ENCODE results near the gene TMEM117. TPM values are rescaled to one million over a fixed set of nuclear protein-coding genes. Genes with fewer than 3 reads are reported as not detected.

TMEM117 gene
- total RNA-seq, 5 donors from 2014 or later (not counting 1 experiment from before 2014, with no cell fraction given): 3.3 to 4.4 (median 3.9) TPM

DNA sequence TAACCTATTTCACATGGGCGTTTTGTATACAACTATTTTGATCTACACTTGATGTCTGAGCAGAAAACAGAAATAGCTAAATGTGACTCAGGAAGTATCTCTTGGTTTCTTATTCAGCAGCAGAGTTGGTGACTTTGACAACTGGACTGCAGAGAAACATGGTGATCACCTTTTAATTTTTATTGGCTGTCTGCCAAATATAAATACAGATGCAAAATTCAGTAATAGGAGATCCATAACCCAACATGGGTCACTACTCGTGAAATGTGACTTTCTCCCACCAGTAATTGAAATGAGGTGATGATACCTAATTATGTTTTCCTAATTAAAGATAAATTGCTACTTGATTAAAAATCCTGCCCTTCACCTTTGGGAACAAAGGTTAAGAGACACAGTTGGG, 553.2 kb downstream of the TMEM117 start:
- H3K9me3 Mint-ChIP-seq: no peaks in the 10 kb centered on the region
- Histone ChIP-seq H3K4me1 (ENCODE audit: control insufficient read depth in 1 of 2, extremely low read depth in 1 of 2, insufficient read depth in 2 of 2, low read length in 2 of 2) (no peaks in the 10 kb centered on the region), H3K4me3 (ENCODE audit: control insufficient read depth in 1 of 2, extremely low read depth in 1 of 2, low read length in 1 of 2) (no peak overlapping the region), H3K27me3 (replicated peaks in 1 of 2; ENCODE audit: control insufficient read depth in 2 of 2, extremely low read depth in 1 of 2, insufficient read depth in 2 of 2, low read length in 1 of 2) (no peaks in the 10 kb centered on the region), H3K9me3 (no peaks in the 10 kb centered on the region), H3K27ac (ENCODE audit: low read length) (no peak overlapping the region), H3K36me3 (ENCODE audit: control insufficient read depth in 2 of 2, extremely low read depth in 1 of 2, insufficient read depth in 1 of 2, low read length in 1 of 2) (no peaks in the 10 kb centered on the region)
- H3K4me1 Mint-ChIP-seq: no peaks in the 10 kb centered on the region
- ChIA-PET POLR2A (no interaction called here), CTCF (interaction anchor here in 1 of 2 donors (0.5 kb wide), 1 partner anchor 22 kb away, joined by 3 read pairs; no protein-coding TSS in a partner anchor)
- no peak for DNase-seq
- no peak overlapping the region for H3K4me3 Mint-ChIP-seq
- H3K36me3 Mint-ChIP-seq: peaks cover 12% of the 10 kb centered on the region
- no peak for ATAC-seq (replicated peaks in 1 of 4)
- no peaks in the 10 kb centered on the region for H3K27me3 Mint-ChIP-seq
- no CpG with 5 or more reads among the region's 2 CpGs for WGBS (ENCODE audit: insufficient coverage)
- no peak overlapping the region for H3K27ac Mint-ChIP-seq

DNA sequence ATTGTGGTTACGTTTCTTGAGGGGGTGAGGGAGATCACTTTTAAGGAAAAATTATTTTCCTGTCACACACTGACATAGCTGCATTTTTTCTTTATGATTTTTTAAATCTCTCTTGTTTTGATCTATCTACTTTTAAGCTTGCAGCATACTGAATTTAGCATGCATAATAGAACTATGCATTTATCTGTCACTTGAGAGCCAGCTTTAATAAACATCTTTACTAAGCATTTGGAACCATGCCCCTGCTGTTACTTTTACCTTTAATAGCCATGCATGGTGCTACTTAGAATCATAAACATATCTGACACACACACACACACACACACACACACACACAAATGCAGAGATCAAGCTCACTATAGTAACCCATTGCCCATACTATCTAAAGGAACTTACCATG, 554.0 kb downstream of the TMEM117 start:
- Mint-ChIP-seq H3K9me3 (no peaks in the 10 kb centered on the region), H3K4me3 (no peak overlapping the region), H3K27me3 (no peaks in the 10 kb centered on the region), H3K36me3 (peaks cover 12% of the 10 kb centered on the region), H3K4me1 (no peaks in the 10 kb centered on the region), H3K27ac (no peak overlapping the region)
- ChIA-PET POLR2A (interaction anchor here in 1 of 2 donors (0.5 kb wide), 1 partner anchor 443 kb away, joined by 6 read pairs; no protein-coding TSS in a partner anchor), CTCF (interaction anchor here in 1 of 2 donors (0.7 kb wide), 1 partner anchor 315 kb away, joined by 3 read pairs; no protein-coding TSS in a partner anchor)
- ATAC-seq (replicated peaks in 1 of 4) (no peak), DNase-seq (no peak)
- no CpG with 5 or more reads among the region's 1 CpG for whole genome bisulfite sequencing (ENCODE audit: insufficient coverage)
- Histone ChIP-seq H3K27ac (ENCODE audit: low read length) (no peak overlapping the region), H3K4me1 (ENCODE audit: control insufficient read depth in 1 of 2, extremely low read depth in 1 of 2, insufficient read depth in 2 of 2, low read length in 2 of 2) (no peaks in the 10 kb centered on the region), H3K4me3 (ENCODE audit: control insufficient read depth in 1 of 2, extremely low read depth in 1 of 2, low read length in 1 of 2) (no peak overlapping the region), H3K9me3 (no peaks in the 10 kb centered on the region), H3K36me3 (ENCODE audit: control insufficient read depth in 2 of 2, extremely low read depth in 1 of 2, insufficient read depth in 1 of 2, low read length in 1 of 2) (no peaks in the 10 kb centered on the region), H3K27me3 (replicated peaks in 1 of 2; ENCODE audit: control insufficient read depth in 2 of 2, extremely low read depth in 1 of 2, insufficient read depth in 2 of 2, low read length in 1 of 2) (no peaks in the 10 kb centered on the region)

DNA sequence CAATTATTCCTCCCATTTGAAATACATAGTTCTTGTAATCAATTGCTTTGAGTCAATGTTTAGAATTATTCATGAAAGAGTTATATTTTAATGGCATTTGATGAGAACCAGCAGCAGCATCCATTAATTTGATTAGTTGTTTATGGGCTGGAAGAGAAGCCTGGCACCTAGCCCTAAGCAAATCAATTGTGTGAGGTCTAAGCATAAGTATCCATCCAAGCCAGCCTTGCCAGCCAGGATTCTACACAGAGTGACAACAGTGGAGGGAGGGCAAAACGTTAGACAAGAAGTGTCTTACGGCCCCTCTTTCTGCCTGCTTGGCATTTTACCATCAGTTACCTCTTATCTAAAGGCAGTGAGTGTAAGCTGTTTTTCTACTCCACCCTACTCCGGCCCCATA, 561.8 kb downstream of the TMEM117 start:
- Mint-ChIP-seq H3K27ac (no peak overlapping the region), H3K4me1 (no peaks in the 10 kb centered on the region), H3K36me3 (no peaks in the 10 kb centered on the region), H3K9me3 (peaks cover 0 to 4% (median 3%) of the 10 kb centered on the region in 3 donors), H3K27me3 (no peaks in the 10 kb centered on the region), H3K4me3 (no peak overlapping the region)
- POLR2A ChIA-PET: no interaction called here
- no CpG with 5 or more reads among the region's 3 CpGs for WGBS (ENCODE audit: insufficient coverage)
- H3K4me3 ChIP-seq (ENCODE audit: control insufficient read depth in 1 of 2, extremely low read depth in 1 of 2, low read length in 1 of 2): no peak overlapping the region
- CTCF ChIA-PET: no interaction called here
- DNase-seq (no peak), ATAC-seq (replicated peaks in 1 of 4) (no peak)
- H3K27ac ChIP-seq (ENCODE audit: low read length): no peak overlapping the region
- H3K4me1 ChIP-seq (ENCODE audit: control insufficient read depth in 1 of 2, extremely low read depth in 1 of 2, insufficient read depth in 2 of 2, low read length in 2 of 2): no peaks in the 10 kb centered on the region
- no peaks in the 10 kb centered on the region for H3K27me3 ChIP-seq (replicated peaks in 1 of 2; ENCODE audit: control insufficient read depth in 2 of 2, extremely low read depth in 1 of 2, insufficient read depth in 2 of 2, low read length in 1 of 2)
- no peaks in the 10 kb centered on the region for H3K9me3 ChIP-seq
- no peaks in the 10 kb centered on the region for H3K36me3 ChIP-seq (ENCODE audit: control insufficient read depth in 2 of 2, extremely low read depth in 1 of 2, insufficient read depth in 1 of 2, low read length in 1 of 2)

DNA sequence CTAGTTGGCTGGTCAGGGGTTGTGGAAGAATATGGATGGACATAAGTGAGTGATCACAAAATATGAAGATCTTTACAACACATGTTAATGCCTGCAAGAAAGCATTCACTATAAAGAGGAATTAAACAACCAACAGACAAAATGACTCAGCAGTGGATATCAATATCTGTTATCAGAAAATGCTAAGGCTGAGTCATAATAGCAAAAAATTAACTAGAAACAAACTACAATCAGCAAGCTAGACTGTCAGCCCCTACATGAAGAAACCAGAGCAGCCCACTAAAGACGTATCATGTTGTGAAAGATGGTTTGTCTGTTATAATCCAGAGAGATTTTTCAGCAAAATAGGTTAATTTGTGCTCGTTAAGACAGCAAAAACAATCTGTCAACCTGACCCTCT, 567.3 kb downstream of the TMEM117 start:
- CTCF ChIA-PET: no interaction called here

DNA sequence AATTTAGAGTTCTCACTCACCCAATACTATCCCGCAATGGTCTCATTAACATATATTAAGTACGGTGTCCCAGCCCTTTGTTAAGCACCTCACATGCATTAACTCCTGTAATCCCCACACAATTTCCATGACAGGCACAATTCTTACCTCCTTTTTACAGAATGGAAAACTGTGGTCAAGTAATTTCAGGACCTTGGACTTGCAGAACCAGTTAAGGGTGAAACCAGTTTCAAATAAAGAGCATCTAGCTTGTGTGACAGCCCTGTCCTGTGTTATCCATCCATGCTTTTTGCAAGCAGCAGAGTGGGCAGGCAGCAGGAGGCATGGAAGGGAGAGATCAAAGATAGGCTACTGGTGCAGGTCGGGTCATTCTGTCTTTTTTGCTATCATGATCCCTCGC, 569.4 kb downstream of the TMEM117 start:
- Histone ChIP-seq H3K36me3 (ENCODE audit: control insufficient read depth in 2 of 2, extremely low read depth in 1 of 2, insufficient read depth in 1 of 2, low read length in 1 of 2) (no peaks in the 10 kb centered on the region), H3K4me3 (ENCODE audit: control insufficient read depth in 1 of 2, extremely low read depth in 1 of 2, low read length in 1 of 2) (no peak overlapping the region), H3K9me3 (no peaks in the 10 kb centered on the region), H3K27me3 (replicated peaks in 1 of 2; ENCODE audit: control insufficient read depth in 2 of 2, extremely low read depth in 1 of 2, insufficient read depth in 2 of 2, low read length in 1 of 2) (no peaks in the 10 kb centered on the region), H3K4me1 (ENCODE audit: control insufficient read depth in 1 of 2, extremely low read depth in 1 of 2, insufficient read depth in 2 of 2, low read length in 2 of 2) (no peaks in the 10 kb centered on the region), H3K27ac (ENCODE audit: low read length) (no peak overlapping the region)
- ATAC-seq (replicated peaks in 1 of 4): no peak
- ChIA-PET POLR2A (no interaction called here), CTCF (no interaction called here)
- 0% methylated on average over 2 of the region's 4 CpGs for WGBS (ENCODE audit: insufficient coverage)
- Mint-ChIP-seq H3K36me3 (no peaks in the 10 kb centered on the region), H3K9me3 (peaks cover 0 to 7% (median 4%) of the 10 kb centered on the region in 3 donors), H3K27ac (no peak overlapping the region), H3K27me3 (peaks cover 16 to 18% of the 10 kb centered on the region in 2 donors), H3K4me1 (no peaks in the 10 kb centered on the region), H3K4me3 (no peak overlapping the region)
- no peak for DNase-seq

More for the DNA sequence above, 567.3 kb downstream of the TMEM117 start:
- Histone ChIP-seq H3K9me3 (no peaks in the 10 kb centered on the region), H3K4me3 (ENCODE audit: control insufficient read depth in 1 of 2, extremely low read depth in 1 of 2, low read length in 1 of 2) (no peak overlapping the region), H3K4me1 (ENCODE audit: control insufficient read depth in 1 of 2, extremely low read depth in 1 of 2, insufficient read depth in 2 of 2, low read length in 2 of 2) (no peaks in the 10 kb centered on the region), H3K27ac (ENCODE audit: low read length) (no peak overlapping the region), H3K36me3 (ENCODE audit: control insufficient read depth in 2 of 2, extremely low read depth in 1 of 2, insufficient read depth in 1 of 2, low read length in 1 of 2) (no peaks in the 10 kb centered on the region), H3K27me3 (replicated peaks in 1 of 2; ENCODE audit: control insufficient read depth in 2 of 2, extremely low read depth in 1 of 2, insufficient read depth in 2 of 2, low read length in 1 of 2) (no peaks in the 10 kb centered on the region)
- Mint-ChIP-seq H3K9me3 (peaks cover 0 to 6% (median 4%) of the 10 kb centered on the region in 3 donors), H3K36me3 (no peaks in the 10 kb centered on the region), H3K27ac (no peak overlapping the region), H3K4me1 (no peaks in the 10 kb centered on the region), H3K27me3 (peaks cover 10 to 17% of the 10 kb centered on the region in 2 donors), H3K4me3 (no peak overlapping the region)
- POLR2A ChIA-PET: no interaction called here
- WGBS (ENCODE audit: insufficient coverage): no CpG with 5 or more reads among the region's 2 CpGs
- DNase-seq (no peak), ATAC-seq (replicated peaks in 1 of 4) (no peak)

DNA sequence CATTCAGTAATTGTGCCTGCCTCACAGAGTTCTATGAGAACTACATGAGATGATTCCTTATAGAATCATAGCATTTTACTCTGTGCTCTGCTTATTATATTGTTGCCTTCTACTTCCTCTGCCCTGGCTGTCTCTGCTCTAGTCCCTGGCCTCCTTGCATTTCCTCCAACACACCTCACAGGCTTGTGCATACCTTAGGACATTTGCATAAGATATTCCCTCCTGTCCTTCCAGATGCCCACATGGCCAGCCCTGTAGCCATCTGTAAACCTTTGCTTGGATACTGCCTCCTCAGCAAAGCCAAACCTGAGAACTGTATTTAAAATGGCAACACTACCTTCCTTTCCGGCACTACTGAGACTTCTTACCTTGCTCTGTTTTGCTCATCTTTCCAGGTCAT, 586.7 kb downstream of the TMEM117 start:
- no CpG with 5 or more reads among the region's 1 CpG for WGBS (ENCODE audit: insufficient coverage)
- peaks cover 12 to 21% of the 10 kb centered on the region in 2 donors for H3K27me3 Mint-ChIP-seq
- Histone ChIP-seq H3K27ac (ENCODE audit: low read length) (no peak overlapping the region), H3K4me1 (ENCODE audit: control insufficient read depth in 1 of 2, extremely low read depth in 1 of 2, insufficient read depth in 2 of 2, low read length in 2 of 2) (no peaks in the 10 kb centered on the region), H3K27me3 (replicated peaks in 1 of 2; ENCODE audit: control insufficient read depth in 2 of 2, extremely low read depth in 1 of 2, insufficient read depth in 2 of 2, low read length in 1 of 2) (no peaks in the 10 kb centered on the region), H3K36me3 (ENCODE audit: control insufficient read depth in 2 of 2, extremely low read depth in 1 of 2, insufficient read depth in 1 of 2, low read length in 1 of 2) (no peaks in the 10 kb centered on the region), H3K4me3 (ENCODE audit: control insufficient read depth in 1 of 2, extremely low read depth in 1 of 2, low read length in 1 of 2) (no peak overlapping the region), H3K9me3 (no peaks in the 10 kb centered on the region)
- POLR2A ChIA-PET: no interaction called here
- no peaks in the 10 kb centered on the region for H3K36me3 Mint-ChIP-seq
- no peak for DNase-seq
- no peaks in the 10 kb centered on the region for H3K4me1 Mint-ChIP-seq
- CTCF ChIA-PET: no interaction called here
- no peak overlapping the region for H3K27ac Mint-ChIP-seq
- ATAC-seq (replicated peaks in 1 of 4): no peak
- no peaks in the 10 kb centered on the region for H3K9me3 Mint-ChIP-seq
- no peak overlapping the region for H3K4me3 Mint-ChIP-seq

DNA sequence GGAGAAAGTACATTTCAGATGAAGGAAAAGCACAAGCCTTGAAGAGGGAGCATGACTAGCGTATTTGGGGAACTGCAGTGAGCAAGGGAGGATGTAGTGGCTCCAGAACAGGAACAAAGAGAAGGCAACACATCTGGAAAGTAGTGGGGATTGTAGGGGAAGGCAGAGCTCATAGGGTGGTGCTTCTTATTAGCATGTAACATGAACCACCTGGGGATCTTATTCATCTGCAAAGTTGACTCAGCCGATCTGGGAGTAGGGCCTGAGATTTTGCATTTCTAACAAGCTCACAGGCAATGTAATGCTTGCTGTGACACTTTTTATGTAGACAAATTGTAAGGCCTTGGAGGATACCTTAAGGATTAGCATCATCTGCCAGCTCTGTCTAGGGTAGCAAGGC, 592.9 kb downstream of the TMEM117 start:
- WGBS (ENCODE audit: insufficient coverage): 20% methylated on average over 2 of the region's 2 CpGs
- H3K27ac Mint-ChIP-seq: no peak overlapping the region
- CTCF ChIA-PET: no interaction called here

More for the DNA sequence above, 592.9 kb downstream of the TMEM117 start:
- no peak overlapping the region for H3K4me3 ChIP-seq (ENCODE audit: control insufficient read depth in 1 of 2, extremely low read depth in 1 of 2, low read length in 1 of 2)
- H3K4me3 Mint-ChIP-seq: no peak overlapping the region
- no peaks in the 10 kb centered on the region for H3K4me1 Mint-ChIP-seq
- peaks cover 3 to 7% of the 10 kb centered on the region in 2 donors for H3K27me3 Mint-ChIP-seq
- H3K9me3 ChIP-seq: no peaks in the 10 kb centered on the region
- H3K9me3 Mint-ChIP-seq: no peaks in the 10 kb centered on the region
- no peaks in the 10 kb centered on the region for H3K36me3 Mint-ChIP-seq
- H3K36me3 ChIP-seq (ENCODE audit: control insufficient read depth in 2 of 2, extremely low read depth in 1 of 2, insufficient read depth in 1 of 2, low read length in 1 of 2): no peaks in the 10 kb centered on the region
- POLR2A ChIA-PET: no interaction called here
- no peaks in the 10 kb centered on the region for H3K4me1 ChIP-seq (ENCODE audit: control insufficient read depth in 1 of 2, extremely low read depth in 1 of 2, insufficient read depth in 2 of 2, low read length in 2 of 2)
- no peak overlapping the region for H3K27ac ChIP-seq (ENCODE audit: low read length)
- ATAC-seq (replicated peaks in 1 of 4) (no peak), DNase-seq (no peak)
- no peaks in the 10 kb centered on the region for H3K27me3 ChIP-seq (replicated peaks in 1 of 2; ENCODE audit: control insufficient read depth in 2 of 2, extremely low read depth in 1 of 2, insufficient read depth in 2 of 2, low read length in 1 of 2)
